Endothelial cell of umbilical vein (primary cell): ENCODE data around the gene MRGPRD. TPM values are rescaled to one million over a fixed set of nuclear protein-coding genes. Genes with fewer than 3 reads are reported as not detected.

Experiments
- BruUV-seq: library from RNA; stranded (reverse); fragments of 400-500 nt; replicated peaks from 2 replicates; lab custom pipeline; 2021; lab: Mats Ljungman, UMichigan
- CTCF ChIA-PET: fragments of 300-600, 350-600 bp; sonication (Branson Sonifier 250); formaldehyde crosslinking; loops from one replicate; lab custom pipeline; 2021; ENCODE audit warnings: antibody characterized with exemption, inconsistent platforms; lab: Charles Lee
- POLR2A ChIA-PET: fragments of 300-600, 350-600 bp; sonication (Branson Sonifier 250); formaldehyde crosslinking; loops from one replicate; lab custom pipeline; 2021; ENCODE audit warnings: antibody characterized with exemption, inconsistent platforms; lab: Charles Lee
- DNase-seq: peaks from one replicate; pipeline ENCODE4 v3.0.0-alpha.2; 2011; ENCODE audit warnings: low read depth, low spot score
- FAIRE-seq: peaks from 2 replicates; lab custom pipeline; 2011; peaks lifted over from hg19 to GRCh38; lab: Jason Lieb, UNC
- H2AFZ ChIP-seq: 2 replicates; pipeline ENCODE4 v1.6.0; 2012; ENCODE audit warnings: low read depth, low read length, control low read depth, inconsistent platforms
- H3K27ac ChIP-seq: 2 replicates; pipeline ENCODE4 v1.5.1; 2011; ENCODE audit warnings: low read depth, mild to moderate bottlenecking, control low read depth, low read length, moderate library complexity; ENCODE audit not compliant: insufficient read depth
- H3K27me3 ChIP-seq, 2 experiments: 2 replicates each; pipeline versions ENCODE4 v1.6.0 to v1.6.1; 2011; ENCODE audit warnings: low read length in 2 of 2, mixed read lengths in 1 of 2; ENCODE audit not compliant: control insufficient read depth in 2 of 2, insufficient read depth in 2 of 2
- H3K36me3 ChIP-seq, 2 experiments: 2 replicates in 1 of 2; 3 replicates in 1 of 2; pipeline ENCODE4 v1.5.1; 2011; ENCODE audit warnings: low read length in 2 of 2, mild to moderate bottlenecking in 1 of 2, moderate library complexity in 1 of 2; ENCODE audit not compliant: control insufficient read depth in 2 of 2, insufficient read depth in 2 of 2; ENCODE audit errors: extremely low read depth in 1 of 2
- H3K4me1 ChIP-seq: 3 replicates; pipeline ENCODE4 v1.5.1; 2011; ENCODE audit warnings: mild to moderate bottlenecking, low read length; ENCODE audit not compliant: control insufficient read depth, insufficient read depth; ENCODE audit errors: extremely low read depth
- H3K4me2 ChIP-seq: 2 replicates; pipeline ENCODE4 v1.6.1; 2011; ENCODE audit warnings: low read length, control low read depth, mixed read lengths; ENCODE audit not compliant: insufficient read depth
- H3K4me3 ChIP-seq, 3 experiments: fragments of 200-600 bp in 1 of 3; sonication (generic), shearing (Covaris generic) in 1 of 3; replicated peaks in 1 of 3; 2 replicates each; pipeline ENCODE4 v1.5.1; 2011 to 2016; ENCODE audit warnings: control low read depth in 3 of 3, low read length in 3 of 3, mild to moderate bottlenecking in 2 of 3, inconsistent platforms in 1 of 3, low read depth in 1 of 3, moderate library complexity in 1 of 3; ENCODE audit not compliant: insufficient read depth in 1 of 3
- H3K79me2 ChIP-seq: 2 replicates; pipeline ENCODE4 v1.6.0; 2012; ENCODE audit warnings: low read length, inconsistent platforms; ENCODE audit not compliant: control insufficient read depth, insufficient read depth
- H3K9ac ChIP-seq: replicated peaks from 2 replicates; pipeline ENCODE3; 2011; ENCODE audit warnings: low read length, control low read depth; ENCODE audit not compliant: insufficient read depth; ENCODE audit errors: extremely low read depth
- H3K9me1 ChIP-seq: replicated peaks from 3 replicates; pipeline ENCODE4 v1.6.0; 2011; ENCODE audit warnings: mild to moderate bottlenecking, low read length; ENCODE audit not compliant: control insufficient read depth, insufficient read depth; ENCODE audit errors: extremely low read depth
- H3K9me3 ChIP-seq: replicated peaks from 2 replicates; pipeline ENCODE4 v1.5.1; 2012; ENCODE audit warnings: low read length, inconsistent platforms; ENCODE audit not compliant: control insufficient read depth, insufficient read depth
- H4K20me1 ChIP-seq: replicated peaks from 2 replicates; pipeline ENCODE3; 2011; ENCODE audit warnings: mild to moderate bottlenecking, low read length; ENCODE audit not compliant: control insufficient read depth, insufficient read depth; ENCODE audit errors: extremely low read depth
- EZH2 ChIP-seq: IDR thresholded peaks from 2 replicates; pipeline ENCODE4 v1.6.1; 2012; ENCODE audit warnings: borderline replicate concordance, low read depth, mild to moderate bottlenecking, moderate library complexity, low read length, inconsistent platforms; ENCODE audit not compliant: severe bottlenecking
- FOS ChIP-seq: IDR thresholded peaks from 2 replicates; pipeline ENCODE4 v1.6.1; 2011; ENCODE audit warnings: mild to moderate bottlenecking, low read length, moderate library complexity, borderline replicate concordance; ENCODE audit not compliant: insufficient read depth
- JUN ChIP-seq: IDR thresholded peaks from 2 replicates; pipeline ENCODE4 v1.6.1; 2011; ENCODE audit warnings: borderline replicate concordance, low read depth; ENCODE audit not compliant: insufficient read length, insufficient read depth
- MAX ChIP-seq: IDR thresholded peaks from 2 replicates; pipeline ENCODE4 v1.6.1; 2011; ENCODE audit not compliant: insufficient read depth, insufficient read length
- POLR2AphosphoS5 ChIP-seq: IDR thresholded peaks from 2 replicates; pipeline ENCODE4 v1.6.1; 2012; ENCODE audit warnings: low read depth, mild to moderate bottlenecking, control low read depth, low read length, moderate library complexity; ENCODE audit not compliant: insufficient read depth
- dilution Hi-C: fragments of 300-500 bp; cut with MboI; formaldehyde crosslinking; loops from one replicate; pipeline ENCODE4 v1.15.0; 2019; ENCODE audit warnings: low sequenced_read_pairs; ENCODE audit not compliant: extremely low pct_ligation_motif_present
- intact Hi-C: fragments of 100-400 bp; cut with micrococcal nuclease; formaldehyde crosslinking; loops from one replicate; pipeline ENCODE4 v1.10.0; 2022
- polyA plus RNA-seq, 4 experiments: library from polyadenylated mRNA; depleted of rRNA in 3 of 4; stranded (reverse) in 3 of 4; unstranded in 1 of 4; fragments of >200 nt; gene quantifications; 2 replicates each; pipeline versions ENCODE4 v1.2.1 to v1.2.3, GENCODE V29; 2011 to 2012; ENCODE audit warnings: missing spikeins in 1 of 4
- total RNA-seq: library from RNA; stranded (reverse); gene quantifications from 2 replicates; pipeline ENCODE4 v1.2.3, GENCODE V29; 2021
- TF ChIP-seq, protein P1 (sequence below), 2 donors: IDR thresholded peaks; 1 replicate in 1 of 2; 2 replicates in 1 of 2; pipeline ENCODE4 v1.5.1; 2011; ENCODE audit warnings: low read length in 2 of 2, mild to moderate bottlenecking in 2 of 2, moderate library complexity in 2 of 2, control low read depth in 1 of 2, inconsistent platforms in 1 of 2, low read depth in 1 of 2; ENCODE audit not compliant: insufficient read depth in 1 of 2; ENCODE audit errors: extremely low read depth in 1 of 2

Gene MRGPRD
- total and polyA plus RNA-seq, 2 donors (not counting 3 experiments of a cell fraction or from before 2014, with no cell fraction given), result not detected

GRCh38 chr11:69001243-69002081, 20.7 kb upstream of the MRGPRD start:
- DNase-seq (no peak), FAIRE-seq (no peak)
- Histone ChIP-seq H3K27me3 (no peaks in the 10 kb centered on the region), H4K20me1 (no peaks in the 10 kb centered on the region), H3K4me3 (no peak overlapping the region), H3K9me1 (no peaks in the 10 kb centered on the region), H3K4me2 (no peak overlapping the region), H3K4me1 (peaks cover 4% of the 10 kb centered on the region), H3K27ac (no peak overlapping the region), H2AFZ (no peak overlapping the region), H3K79me2 (no peaks in the 10 kb centered on the region), H3K9ac (no peak overlapping the region), H3K36me3 (no peaks in the 10 kb centered on the region), H3K9me3 (no peaks in the 10 kb centered on the region)
- dilution Hi-C loops (no loop called here), intact Hi-C loops (no loop called here)
- no TSS peak for BruUV-seq
- CTCF ChIA-PET, result interaction anchor here (1.0 to 1.5 kb wide), 5 partner anchors 12 to 668 kb away, joined by 3 to 5 read pairs (median 3); partner anchors contain the start of gene MRGPRF
- POLR2A ChIA-PET, result no interaction called here
- TF ChIP-seq MAX, result no peak
- no peak for TF ChIP-seq JUN
- TF ChIP-seq POLR2AphosphoS5, result no peak
- TF ChIP-seq FOS, result no peak
- TF ChIP-seq EZH2, result no peak
- TF ChIP-seq, protein P1, sequence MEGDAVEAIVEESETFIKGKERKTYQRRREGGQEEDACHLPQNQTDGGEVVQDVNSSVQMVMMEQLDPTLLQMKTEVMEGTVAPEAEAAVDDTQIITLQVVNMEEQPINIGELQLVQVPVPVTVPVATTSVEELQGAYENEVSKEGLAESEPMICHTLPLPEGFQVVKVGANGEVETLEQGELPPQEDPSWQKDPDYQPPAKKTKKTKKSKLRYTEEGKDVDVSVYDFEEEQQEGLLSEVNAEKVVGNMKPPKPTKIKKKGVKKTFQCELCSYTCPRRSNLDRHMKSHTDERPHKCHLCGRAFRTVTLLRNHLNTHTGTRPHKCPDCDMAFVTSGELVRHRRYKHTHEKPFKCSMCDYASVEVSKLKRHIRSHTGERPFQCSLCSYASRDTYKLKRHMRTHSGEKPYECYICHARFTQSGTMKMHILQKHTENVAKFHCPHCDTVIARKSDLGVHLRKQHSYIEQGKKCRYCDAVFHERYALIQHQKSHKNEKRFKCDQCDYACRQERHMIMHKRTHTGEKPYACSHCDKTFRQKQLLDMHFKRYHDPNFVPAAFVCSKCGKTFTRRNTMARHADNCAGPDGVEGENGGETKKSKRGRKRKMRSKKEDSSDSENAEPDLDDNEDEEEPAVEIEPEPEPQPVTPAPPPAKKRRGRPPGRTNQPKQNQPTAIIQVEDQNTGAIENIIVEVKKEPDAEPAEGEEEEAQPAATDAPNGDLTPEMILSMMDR (IDR thresholded peaks at IDR 0.05; ENCODE audit: extremely low read depth in 1 of 2, insufficient read depth in 1 of 2, low read depth in 1 of 2, low read length in 2 of 2), result no peak
